Measurements from ENCODE around the gene SNX2. TPM values are rescaled to one million over a fixed set of nuclear protein-coding genes. Genes with fewer than 3 reads are reported as not detected.
A peak's percentile ranks its signal among the peaks of the same experiment; 100 is the strongest.

Gene SNX2
- total and polyA plus RNA-seq, 9 of the 15 experiments (the other 6 are each of a cell fraction or from before 2014, with no cell fraction given): 35.2 to 86.0 (median 58.1) TPM

DNA sequence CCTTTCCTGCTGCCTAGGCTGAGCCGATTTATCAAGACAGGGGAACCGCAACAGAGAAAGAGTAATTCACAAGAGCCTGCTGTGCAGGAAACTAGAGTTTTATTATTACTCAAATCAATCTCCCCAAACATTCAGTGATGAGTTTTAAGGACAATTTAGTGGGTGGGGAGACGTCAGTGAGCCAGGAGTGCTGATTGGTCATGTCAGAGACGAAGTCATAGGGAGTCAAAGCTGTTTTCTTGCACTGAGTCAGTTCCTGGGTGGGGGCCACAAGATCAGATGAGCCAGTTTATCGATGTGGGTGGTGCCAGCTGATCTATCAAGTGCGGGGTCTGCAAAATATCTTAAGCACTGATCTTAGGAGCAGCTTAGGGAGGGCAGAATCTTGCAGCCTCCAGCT, 89.5 kb downstream of the SNX2 start:
- Histone ChIP-seq H3K27me3 (ENCODE audit: control insufficient read depth in 2 of 2, insufficient read depth in 2 of 2, low read length in 2 of 2) (no peaks in the 10 kb centered on the region), H3K36me3 (ENCODE audit: control insufficient read depth, insufficient read depth, low read length) (no peaks in the 10 kb centered on the region), H3K4me2 (ENCODE audit: insufficient read depth, low read length) (no peak overlapping the region), H3K9me3 (replicated peaks; ENCODE audit: control insufficient read depth, insufficient read depth, low read depth, low read length) (no peaks in the 10 kb centered on the region), H3K9me1 (ENCODE audit: control insufficient read depth, insufficient read depth, low read length) (no peaks in the 10 kb centered on the region), H2AFZ (ENCODE audit: low read depth, low read length) (peak overlapping the region; percentile 2), H3K27ac (ENCODE audit: extremely low read depth, low read depth, low read length) (no peak overlapping the region), H3K4me3 (no peak overlapping the region), H3K79me2 (ENCODE audit: control insufficient read depth, insufficient read depth, low read length) (no peaks in the 10 kb centered on the region), H3K9ac (ENCODE audit: insufficient read depth in 1 of 2, low read depth in 2 of 2, low read length in 2 of 2) (no peak overlapping the region), H4K20me1 (replicated peaks; ENCODE audit: control insufficient read depth, insufficient read depth, low read length) (no peaks in the 10 kb centered on the region), H3K4me1 (replicated peaks in 1 of 2; ENCODE audit: control insufficient read depth in 2 of 2, insufficient read depth in 2 of 2, low read length in 2 of 2) (peaks cover 3 to 22% of the 10 kb centered on the region in 2 experiments; a peak in 2 of 5 replicates)
- intact Hi-C loops (cut with micrococcal nuclease): no loop called here
- CTCF ChIA-PET (ENCODE audit: low intra/inter-chr PET ratio): no interaction called here
- BruUV-seq (replicated peaks): no TSS peak
- in situ Hi-C loops (cut with MboI): no loop called here
- peak; percentile 32; the same call in 2 of the 3 replicates for ATAC-seq
- no peak for FAIRE-seq
- no peak for TF ChIP-seq ZNF639 (CRISPR knock-in tag; conservative IDR thresholded peaks at IDR 0.05 in 1 of 2, IDR thresholded peaks at IDR 0.05 in 1 of 2)
- TF ChIP-seq NFYB (IDR thresholded peaks at IDR 0.05; ENCODE audit: extremely low read depth, insufficient read length): peak; percentile 14
- no peak for TF ChIP-seq HINFP (tag; conservative IDR thresholded peaks at IDR 0.05; ENCODE audit: low read depth)
- peak in 2 of 4 experiments; percentile 17 to 28 for DNase-seq (ENCODE audit: extremely low read depth in 1 of 4, low spot score in 3 of 4)
- WGBS (ENCODE audit: insufficient coverage, low coverage, missing lambda C conversion rate): 13% methylated on average over 6 of the region's 6 CpGs
- POLR2A ChIA-PET: interaction anchor here (0.6 kb wide), 1 partner anchor 59 kb away, joined by 3 read pairs; no protein-coding TSS in a partner anchor

All from K562 (cell line).